ENCODE measurements around the gene SERTAD3.

DNA sequence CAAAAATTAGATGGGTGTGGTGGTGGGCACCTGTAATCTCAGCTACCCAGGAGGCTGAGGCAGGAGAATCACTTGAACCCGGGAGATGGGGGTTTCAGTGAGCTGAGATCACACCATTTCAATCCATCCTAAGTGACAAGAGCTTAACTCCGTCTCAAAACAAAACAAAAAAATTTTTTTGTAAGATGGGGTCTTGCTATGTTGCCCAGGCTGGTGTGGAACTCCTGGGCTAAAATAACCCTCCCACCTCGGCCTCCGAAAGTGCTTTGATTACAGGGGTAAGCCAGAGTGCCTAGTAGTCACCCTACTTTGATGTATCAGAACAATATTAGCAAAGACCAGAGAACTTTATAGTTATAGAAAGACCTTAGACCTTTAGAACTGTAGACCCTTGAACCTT, 30.6 kb upstream of the SERTAD3 start:
- TF ChIP-seq, protein P1, sequence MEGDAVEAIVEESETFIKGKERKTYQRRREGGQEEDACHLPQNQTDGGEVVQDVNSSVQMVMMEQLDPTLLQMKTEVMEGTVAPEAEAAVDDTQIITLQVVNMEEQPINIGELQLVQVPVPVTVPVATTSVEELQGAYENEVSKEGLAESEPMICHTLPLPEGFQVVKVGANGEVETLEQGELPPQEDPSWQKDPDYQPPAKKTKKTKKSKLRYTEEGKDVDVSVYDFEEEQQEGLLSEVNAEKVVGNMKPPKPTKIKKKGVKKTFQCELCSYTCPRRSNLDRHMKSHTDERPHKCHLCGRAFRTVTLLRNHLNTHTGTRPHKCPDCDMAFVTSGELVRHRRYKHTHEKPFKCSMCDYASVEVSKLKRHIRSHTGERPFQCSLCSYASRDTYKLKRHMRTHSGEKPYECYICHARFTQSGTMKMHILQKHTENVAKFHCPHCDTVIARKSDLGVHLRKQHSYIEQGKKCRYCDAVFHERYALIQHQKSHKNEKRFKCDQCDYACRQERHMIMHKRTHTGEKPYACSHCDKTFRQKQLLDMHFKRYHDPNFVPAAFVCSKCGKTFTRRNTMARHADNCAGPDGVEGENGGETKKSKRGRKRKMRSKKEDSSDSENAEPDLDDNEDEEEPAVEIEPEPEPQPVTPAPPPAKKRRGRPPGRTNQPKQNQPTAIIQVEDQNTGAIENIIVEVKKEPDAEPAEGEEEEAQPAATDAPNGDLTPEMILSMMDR (IDR thresholded peaks at IDR 0.05): no peak
- TF ChIP-seq POLR2A (IDR thresholded peaks at IDR 0.05): no peak
